BJ (cell line): ENCODE results near the gene SH3BP4. TPM values are rescaled to one million over a fixed set of nuclear protein-coding genes. Genes with fewer than 3 reads are reported as not detected.
"Not testable (repeated sequence)": the region's sequence is repeated elsewhere in the genome, so short reads cannot be mapped to it uniquely, and the experiment has no call there.

Experiments used
- CTCF ChIA-PET: fragments of 350-600 bp; formaldehyde crosslinking; extraction: SDS; loops from one replicate; lab custom pipeline; 2021; ENCODE audit warnings: antibody characterized with exemption, inconsistent platforms; lab: Yijun Ruan, JAX
- POLR2A ChIA-PET: fragments of 300-600 bp; sonication (Branson Sonifier 250); formaldehyde crosslinking; extraction: SDS; loops from one replicate; lab custom pipeline; 2021; ENCODE audit warnings: antibody characterized with exemption; lab: Charles Lee
- DNase-seq: peaks from one replicate; pipeline ENCODE4 v3.0.0-alpha.2; 2011; ENCODE audit warnings: low read depth
- H3K27me3 ChIP-seq: 2 replicates; pipeline ENCODE4 v1.6.0; 2011; ENCODE audit warnings: low read length; ENCODE audit not compliant: control insufficient read depth, insufficient read depth
- H3K36me3 ChIP-seq: 2 replicates; pipeline ENCODE4 v1.5.1; 2011; ENCODE audit warnings: low read length; ENCODE audit not compliant: control insufficient read depth, insufficient read depth
- H3K4me3 ChIP-seq: 2 replicates; pipeline ENCODE4 v1.5.1; 2011; ENCODE audit warnings: low read depth, mild to moderate bottlenecking, control low read depth, low read length
- CTCF ChIP-seq: IDR thresholded peaks from 2 replicates; pipeline ENCODE4 v1.5.1; 2011; ENCODE audit warnings: low read depth, mild to moderate bottlenecking, control low read depth, inconsistent platforms, low read length, moderate library complexity; ENCODE audit not compliant: insufficient read depth
- polyA plus RNA-seq: library from polyadenylated mRNA; depleted of rRNA; stranded (reverse); fragments of >200 nt; gene quantifications from 2 replicates; pipeline ENCODE4 v1.2.3, GENCODE V29; 2011

The SH3BP4 gene
- polyA plus RNA-seq, 1 experiment, result 106 TPM

GRCh38 chr2:235055891-235056516 is 104.2 kb downstream of the SH3BP4 start:
- Histone ChIP-seq H3K36me3 (peaks cover 34% of the 10 kb centered on the region), H3K27me3 (no peaks in the 10 kb centered on the region), H3K4me3 (no peak overlapping the region)
- TF ChIP-seq CTCF, result peak; percentile 50
- CTCF ChIA-PET, result interaction anchor here (0.8 to 1.9 kb wide), 3 partner anchors 45 to 102 kb away, joined by 3 to 4 read pairs (median 3); no protein-coding TSS in a partner anchor
- POLR2A ChIA-PET, result no interaction called here
- no peak for DNase-seq

- CTCF ChIA-PET, result interaction anchor here (0.8 to 1.9 kb wide), 3 partner anchors 45 to 103 kb away, joined by 3 to 4 read pairs (median 3); no protein-coding TSS in a partner anchor
- POLR2A ChIA-PET, result no interaction called here
- no peak for DNase-seq
These were observed 105.0 kb downstream of the SH3BP4 start for GRCh38 chr2:235056768-235057167.

GRCh38 chr2:235057616-235058015 is 105.8 kb downstream of the SH3BP4 start:
- POLR2A ChIA-PET, H3K4me3 ChIP-seq, H3K27me3 ChIP-seq, DNase-seq, CTCF ChIA-PET: not testable (repeated sequence)
- peaks cover 30% of the 10 kb centered on the region for H3K36me3 ChIP-seq

More at GRCh38 chr2:235056768-235057167, 105.0 kb downstream of the SH3BP4 start:
- no peak overlapping the region for H3K4me3 ChIP-seq
- no peak for TF ChIP-seq CTCF
- H3K36me3 ChIP-seq, result peaks cover 34% of the 10 kb centered on the region
- no peaks in the 10 kb centered on the region for H3K27me3 ChIP-seq

- ChIA-PET POLR2A (no interaction called here), CTCF (interaction anchor here (1.0 to 1.5 kb wide), 3 partner anchors 10 to 28 kb away, joined by 3 to 4 read pairs (median 3); no protein-coding TSS in a partner anchor)
- no peak for DNase-seq
- Histone ChIP-seq H3K36me3 (peaks cover 20% of the 10 kb centered on the region), H3K4me3 (no peak overlapping the region), H3K27me3 (no peaks in the 10 kb centered on the region; the same call in 1 of the 2 replicates)
- TF ChIP-seq CTCF, result no peak
These were observed 107.3 kb downstream of the SH3BP4 start for GRCh38 chr2:235059161-235059560.

GRCh38 chr2:235061656-235062055 is 109.8 kb downstream of the SH3BP4 start:
- Histone ChIP-seq H3K36me3 (peaks cover 3% of the 10 kb centered on the region), H3K27me3 (no peaks in the 10 kb centered on the region; the same call in none of the 2 replicates), H3K4me3 (no peak overlapping the region)
- CTCF ChIA-PET, result no interaction called here
- no peak for DNase-seq
- POLR2A ChIA-PET, result no interaction called here
- TF ChIP-seq CTCF, result no peak
